HG02571 (cell line): ENCODE measurements around the gene NUP210.

ENCODE experiments used
- ATAC-seq: cut with Tn5 transposase; IDR thresholded peaks from one replicate; pipeline ENCODE4 v1.9.1; 2021; ENCODE audit warnings: mild to moderate bottlenecking, moderate library complexity; ENCODE audit not compliant: unreplicated experiment

NUP210 gene

DNA sequence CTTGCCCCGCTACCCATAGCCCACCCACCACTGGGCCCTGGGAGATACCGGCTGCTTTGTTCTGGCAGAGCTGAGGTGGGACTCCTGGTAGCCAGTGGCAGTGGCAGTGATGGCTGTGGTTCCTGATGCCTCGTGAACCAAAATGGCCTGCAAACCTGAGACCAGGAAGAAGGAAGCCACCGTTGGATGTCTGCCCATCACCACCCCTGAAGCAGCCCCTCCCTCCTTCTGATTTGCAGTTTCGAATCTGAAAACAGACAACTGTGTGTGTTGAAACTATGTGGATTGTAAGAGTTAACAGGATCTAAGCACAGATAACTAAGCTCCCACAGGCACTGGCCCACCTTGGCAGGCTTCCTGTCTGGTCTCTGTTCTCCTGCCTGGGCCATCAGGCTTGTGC, 66.6 kb downstream of the NUP210 start:
- no peak for ATAC-seq

DNA sequence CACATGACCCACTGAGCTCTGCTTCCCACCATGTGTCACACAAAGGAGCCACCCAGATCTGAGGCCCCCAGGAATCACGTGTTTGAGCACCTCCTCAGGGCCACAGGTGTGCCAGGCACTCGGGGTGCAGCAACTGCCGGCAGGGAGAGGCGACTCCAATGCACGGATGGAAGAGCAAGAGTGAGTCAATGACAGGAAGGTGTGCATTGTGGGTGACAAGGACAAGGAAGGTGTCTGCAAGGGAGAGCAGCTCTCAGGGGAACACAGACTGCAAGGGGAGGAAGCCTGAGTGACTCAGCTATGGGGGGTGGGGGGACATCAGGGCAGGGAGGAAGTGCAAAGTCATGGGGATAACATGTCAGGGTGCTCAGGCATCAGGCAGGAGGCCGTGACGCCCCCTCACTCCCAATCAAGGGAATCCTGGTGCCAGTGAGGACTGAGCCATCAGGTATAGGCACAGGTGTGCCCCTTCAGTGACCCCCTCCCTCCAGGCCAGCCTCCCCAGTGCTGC, 67.4 kb downstream of the NUP210 start:
- ATAC-seq, result no peak

DNA sequence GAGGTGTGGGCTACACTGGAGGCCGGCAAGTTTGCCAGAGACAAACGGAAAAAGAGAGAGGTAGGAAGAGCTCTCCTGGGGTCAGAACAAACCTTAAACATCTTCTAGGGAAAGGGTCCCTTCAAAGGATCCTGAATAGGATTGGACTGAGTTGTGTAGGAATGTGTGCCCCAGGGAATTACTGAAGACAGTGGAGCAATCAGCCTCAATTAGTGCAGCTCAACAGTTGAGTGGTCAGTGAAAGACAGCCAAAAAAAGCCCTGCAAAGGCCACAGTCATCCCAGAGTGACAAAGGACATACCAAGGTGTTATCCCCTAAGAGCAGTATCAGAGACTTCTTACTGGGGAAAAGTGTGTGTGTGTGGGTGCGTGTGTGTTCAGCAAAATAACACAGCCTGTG, 70.3 kb downstream of the NUP210 start:
- ATAC-seq, result no peak

GRCh38 chr3:13348661-13349396, 71.3 kb downstream of the NUP210 start:
- no peak for ATAC-seq

DNA sequence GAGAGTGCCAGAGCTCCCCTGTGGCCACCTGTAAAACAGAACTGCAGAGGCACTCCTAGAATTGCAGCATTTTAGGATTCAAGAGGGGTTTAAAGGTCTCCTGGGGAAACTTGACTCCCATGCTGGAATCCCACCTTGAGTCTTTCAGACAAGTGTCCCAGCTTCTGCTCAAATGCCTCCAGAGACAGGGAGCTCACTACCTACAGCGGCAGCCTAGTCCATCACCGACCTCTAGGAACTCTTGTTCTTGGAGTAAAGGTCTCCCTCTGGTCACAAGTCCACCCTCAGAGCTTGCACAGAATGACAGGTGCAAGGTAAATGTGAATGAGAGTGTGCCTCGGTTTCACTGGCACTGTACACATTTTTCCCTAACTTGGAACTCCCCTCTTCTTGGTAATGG, 72.0 kb downstream of the NUP210 start:
- ATAC-seq, result no peak

- no peak for ATAC-seq
These were observed 72.7 kb downstream of the NUP210 start for GRCh38 chr3:13347390-13347950.

GRCh38 chr3:13346481-13347389, 73.4 kb downstream of the NUP210 start:
- no peak for ATAC-seq

GRCh38 chr3:13345772-13346171, 74.3 kb downstream of the NUP210 start:
- no peak for ATAC-seq

- no peak for ATAC-seq
These were observed 74.8 kb downstream of the NUP210 start for GRCh38 chr3:13345284-13345683.

GRCh38 chr3:13344663-13345062, 75.5 kb downstream of the NUP210 start:
- ATAC-seq, result no peak

DNA sequence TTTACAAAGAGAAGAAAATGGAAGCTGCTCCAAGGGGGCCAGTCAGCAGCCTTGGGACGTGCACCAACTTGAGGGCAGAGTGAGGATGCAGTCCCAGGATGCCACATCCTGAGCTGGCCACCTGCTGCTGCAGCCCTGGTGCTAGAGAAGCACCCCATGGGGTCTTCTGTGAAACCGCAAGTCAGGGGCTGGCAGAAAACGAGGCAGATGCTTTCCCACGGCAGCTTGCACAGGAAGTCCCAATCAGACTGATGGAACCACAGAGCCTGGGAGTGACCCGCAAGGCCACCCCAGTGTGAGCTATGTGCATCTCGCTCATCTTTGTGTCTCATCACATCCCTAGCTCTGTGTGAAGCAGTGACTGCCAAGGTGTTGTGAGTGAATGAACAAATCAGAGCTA, 76.5 kb downstream of the NUP210 start:
- ATAC-seq, result no peak

DNA sequence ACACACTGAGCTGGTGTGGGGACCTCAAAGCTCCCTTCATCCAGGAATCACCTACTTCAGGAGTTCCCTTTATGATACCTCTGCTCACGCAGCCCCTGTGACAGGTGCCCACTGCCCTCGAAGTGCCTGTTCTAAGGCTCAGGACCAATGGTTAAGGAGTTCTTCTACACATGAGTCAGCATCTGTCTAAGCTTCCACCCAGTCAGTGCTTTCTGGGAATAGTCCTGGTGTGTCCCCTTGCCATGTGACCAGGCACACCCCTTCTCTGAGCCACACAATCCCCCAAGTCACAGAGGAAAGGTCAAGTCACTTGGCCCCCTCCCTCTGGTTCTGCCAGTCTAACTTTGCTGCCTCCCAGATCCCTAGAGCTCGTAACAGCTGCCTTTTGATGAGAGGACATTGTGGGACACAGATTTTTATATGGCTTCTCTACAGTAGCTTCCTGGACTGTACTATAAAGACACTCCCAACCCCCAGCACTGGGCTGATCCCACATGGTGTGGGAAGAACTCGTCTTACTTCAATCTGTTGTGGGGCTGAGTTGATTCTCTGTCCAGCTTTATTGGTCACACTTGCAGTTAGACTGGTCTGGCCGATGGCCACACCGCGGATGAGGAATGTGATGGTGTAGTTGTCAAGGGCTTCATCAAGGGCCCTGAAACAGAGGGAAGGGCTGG, 78.8 kb downstream of the NUP210 start:
- no peak for ATAC-seq

DNA sequence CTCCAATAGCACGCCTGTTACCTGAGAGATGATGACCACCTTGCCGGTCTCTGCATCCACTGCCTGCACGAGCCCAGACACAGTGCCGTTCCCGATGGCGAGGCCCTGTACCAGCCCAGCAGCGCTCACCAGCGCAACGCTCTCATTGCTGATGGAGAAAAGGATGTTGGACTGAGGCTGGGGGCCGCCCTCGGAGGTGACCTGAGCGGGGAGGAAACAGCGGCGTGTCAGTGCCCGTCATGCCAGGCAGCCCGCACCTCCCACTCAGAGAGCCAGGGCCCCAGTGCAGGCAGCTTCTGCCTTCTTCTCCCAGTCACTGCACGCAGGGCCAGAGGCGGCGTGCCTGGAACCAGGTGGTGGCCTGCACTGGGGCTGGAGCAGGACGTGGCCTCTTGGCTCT, 80.3 kb downstream of the NUP210 start:
- no peak for ATAC-seq

GRCh38 chr3:13338996-13339395, 81.1 kb downstream of the NUP210 start:
- ATAC-seq, result no peak

DNA sequence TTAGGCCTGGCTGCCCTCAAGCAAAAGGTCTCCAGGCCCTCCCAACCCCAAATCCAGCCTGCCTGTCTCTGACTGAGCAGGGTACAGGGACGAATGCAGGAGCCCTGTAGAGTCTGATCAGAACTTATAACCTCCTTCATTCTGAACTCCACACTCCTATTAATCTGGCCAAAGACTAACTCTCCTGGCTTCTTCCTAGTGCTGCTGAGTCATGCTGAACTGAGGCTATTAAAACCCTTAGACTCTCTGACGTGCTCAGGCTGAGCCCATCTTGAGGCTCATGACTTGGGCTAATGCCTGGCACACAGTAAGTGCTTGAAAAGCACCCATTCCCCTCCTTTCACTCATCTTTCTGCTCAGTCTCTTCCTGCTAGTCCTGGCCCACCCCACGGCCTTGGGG, 81.9 kb downstream of the NUP210 start:
- ATAC-seq, result no peak

DNA sequence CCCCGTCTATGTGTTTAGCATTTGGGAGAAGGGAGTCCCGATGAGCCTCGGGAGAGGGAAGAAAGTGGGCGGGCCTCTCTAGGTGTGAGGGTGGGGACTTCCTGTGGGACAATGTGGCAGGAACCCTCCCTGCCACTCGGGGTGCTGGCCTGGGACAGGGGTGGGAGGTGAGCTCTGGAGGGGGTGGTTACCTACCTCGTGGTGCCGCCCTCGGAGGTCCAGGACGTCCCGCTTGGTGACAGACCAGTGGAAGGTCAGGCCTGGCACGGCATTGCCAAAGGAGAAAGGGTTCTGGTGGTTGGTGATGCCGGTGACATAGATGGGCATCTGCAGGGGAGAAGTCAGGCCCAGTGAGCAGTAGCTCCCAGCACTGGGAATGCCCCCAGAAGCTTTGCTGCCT, 83.5 kb downstream of the NUP210 start:
- ATAC-seq, result no peak

DNA sequence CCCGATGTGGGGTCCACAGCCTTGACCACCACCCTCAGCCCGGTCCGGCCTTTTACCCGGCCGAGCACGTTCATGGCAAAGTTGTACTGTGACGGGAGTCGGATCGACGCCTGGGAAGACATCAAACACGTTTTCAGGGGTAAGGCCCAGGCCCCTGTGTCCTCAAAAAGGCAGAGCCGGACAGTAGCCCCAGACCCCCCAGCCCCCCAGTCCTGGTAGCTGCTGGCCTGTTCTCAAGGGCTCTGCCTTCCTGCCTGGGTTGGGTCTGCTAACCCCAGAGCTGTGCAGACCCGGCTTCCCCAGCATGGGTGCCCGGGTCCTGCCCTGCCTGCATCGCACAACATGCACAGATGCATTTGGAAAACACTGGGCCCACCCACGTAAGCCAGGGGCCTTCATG, 84.6 kb downstream of the NUP210 start:
- no peak for ATAC-seq

- no peak for ATAC-seq
These were observed 85.1 kb downstream of the NUP210 start for GRCh38 chr3:13335059-13335458.

GRCh38 chr3:13333236-13333897, 86.8 kb downstream of the NUP210 start:
- no peak for ATAC-seq

- ATAC-seq, result no peak
These were observed 87.4 kb downstream of the NUP210 start for GRCh38 chr3:13332740-13333139.

DNA sequence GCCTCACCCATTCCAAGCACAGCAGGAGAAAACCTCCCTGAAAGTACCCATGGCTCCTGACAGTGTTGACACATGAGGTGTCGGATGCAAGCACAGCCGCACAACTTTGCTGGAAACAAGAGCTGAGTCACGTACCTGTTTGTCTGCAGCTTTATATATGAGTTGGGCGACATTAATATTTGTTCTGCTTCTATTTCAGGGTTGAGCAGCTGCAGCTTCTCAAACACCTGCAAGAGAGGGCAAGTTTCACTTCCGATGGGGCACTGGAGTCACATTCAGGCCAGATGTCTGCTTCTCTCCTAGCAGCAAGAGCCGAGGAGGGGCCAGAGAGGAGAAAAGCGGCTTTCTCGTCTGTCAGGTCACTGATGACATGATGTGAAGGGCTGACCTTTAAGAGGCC, 88.0 kb downstream of the NUP210 start:
- peak; percentile 95 for ATAC-seq
